ENCODE measurements around the gene CENPX.

Gene CENPX

DNA sequence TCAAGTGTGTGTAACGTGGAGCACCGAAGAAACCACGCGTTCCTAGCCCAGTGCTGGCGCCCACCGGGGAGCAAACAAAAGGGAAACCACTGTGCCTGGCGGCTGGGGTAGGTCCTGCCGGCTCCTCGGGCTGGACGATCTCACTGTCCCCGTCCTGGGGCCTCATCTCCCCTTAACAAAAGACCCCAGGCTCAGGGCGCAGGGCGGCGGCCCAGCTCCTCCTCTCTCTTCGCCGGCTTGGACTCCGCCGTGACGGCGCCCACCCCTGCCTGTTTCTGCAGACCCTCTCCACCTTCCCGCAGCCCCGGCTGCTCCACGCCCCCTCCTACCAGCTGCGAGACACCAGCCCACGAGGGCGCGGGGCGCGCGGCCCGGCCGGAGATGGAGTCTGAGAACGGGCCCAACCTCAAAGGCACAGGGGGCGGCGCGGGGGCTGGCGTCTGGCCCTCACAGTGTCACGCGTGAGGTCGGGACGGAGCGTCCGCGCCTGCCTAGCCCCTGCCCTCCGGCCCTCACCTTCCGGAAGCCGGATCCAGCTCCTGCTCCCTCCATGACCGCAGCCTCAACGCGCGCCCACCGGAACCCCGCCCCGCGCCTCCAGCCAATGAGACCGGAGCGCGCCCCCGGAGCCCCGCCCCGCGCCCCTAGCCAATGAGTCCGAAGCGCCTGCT is at the start of gene CENPX:
Gene CENPX, minus strand, starts transcription at position 569 of the 671 bp plus-strand sequence. Its CDS starts 17 bp downstream, at position 552.
- no peak for DNase-seq (ENCODE audit: low read depth)

DNA sequence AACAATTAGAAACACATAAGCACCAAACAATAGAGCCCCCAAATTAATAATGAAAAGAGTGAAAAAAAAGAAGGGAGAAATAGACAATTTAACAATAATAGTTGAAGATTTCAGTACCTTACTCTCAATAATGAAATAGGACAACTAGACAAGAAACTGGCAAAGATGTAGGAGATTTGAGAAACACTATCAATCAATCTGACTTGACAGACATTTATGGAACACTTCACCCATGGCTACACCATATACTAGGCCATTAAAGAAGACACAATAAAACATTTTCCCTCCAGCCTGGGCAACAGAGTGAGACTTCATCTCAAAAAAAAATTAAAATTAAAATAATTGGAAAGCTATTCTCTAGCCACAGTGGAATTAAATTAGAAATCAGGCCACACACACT is 47.9 kb upstream of the CENPX start:
- DNase-seq (ENCODE audit: low read depth): no peak

DNA sequence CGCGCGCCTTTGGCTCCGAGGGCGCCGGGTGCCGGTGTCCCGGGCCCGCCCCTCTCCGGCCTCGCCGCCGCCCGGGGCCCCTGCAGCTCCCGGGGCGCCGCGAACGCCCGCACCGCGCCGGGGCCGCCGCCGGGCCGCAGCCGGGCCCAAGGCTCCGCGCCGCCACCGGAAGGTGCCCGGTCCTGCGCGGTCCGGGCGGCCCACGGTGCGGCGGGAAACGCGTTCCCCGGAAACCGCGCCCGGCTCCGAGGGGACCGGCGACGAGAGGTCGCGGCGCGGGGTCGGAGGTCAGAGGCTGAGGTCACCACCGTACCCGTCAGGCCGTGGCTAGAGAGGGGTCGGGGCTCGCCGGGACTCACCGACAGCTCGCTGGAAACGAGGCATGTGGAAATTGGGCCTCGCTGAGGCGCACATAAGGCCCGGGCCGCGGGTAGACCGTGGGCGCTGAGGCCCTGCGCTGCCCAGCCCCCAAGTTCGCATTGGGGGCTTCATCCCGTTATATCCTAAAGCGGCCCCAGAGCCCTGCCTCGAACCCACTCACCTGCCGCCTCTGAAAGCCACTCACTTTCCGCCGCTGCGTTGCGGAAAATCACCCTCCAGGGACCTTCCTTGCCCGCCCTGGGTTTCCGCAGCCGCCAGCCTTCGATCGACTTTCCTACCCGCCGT is 43.1 kb upstream of the CENPX start, which contains the start of gene DUS1L:
Gene DUS1L, minus strand, starts transcription at position 167 of the 666 bp plus-strand sequence. CDS start 745 bp downstream, outside the sequence.
- DNase-seq (ENCODE audit: low read depth): peak; percentile 61

DNA sequence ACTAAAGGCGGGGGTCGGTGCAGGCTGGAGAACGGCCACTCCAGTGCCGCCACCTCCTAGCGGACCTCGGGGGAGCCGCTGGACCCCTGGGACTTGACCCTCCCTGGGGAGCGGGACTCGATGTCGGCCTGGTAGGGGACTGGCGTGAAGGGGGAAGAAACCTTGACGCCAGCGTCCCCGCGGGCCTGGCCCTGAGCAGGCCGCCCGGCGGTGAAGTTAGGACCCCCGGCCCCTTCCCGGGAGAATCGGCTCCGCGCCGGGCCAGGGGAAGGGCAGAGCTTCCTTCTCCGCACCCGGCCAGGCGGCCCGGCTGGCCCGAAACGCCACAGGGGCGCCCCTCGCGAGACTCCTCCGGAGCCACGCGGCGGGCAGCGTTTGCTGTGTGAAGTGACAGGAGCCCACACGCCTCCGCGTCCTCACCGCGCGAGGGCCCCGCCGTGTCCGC is 42.5 kb upstream of the CENPX start:
- DNase-seq (ENCODE audit: low read depth): no peak

DNA sequence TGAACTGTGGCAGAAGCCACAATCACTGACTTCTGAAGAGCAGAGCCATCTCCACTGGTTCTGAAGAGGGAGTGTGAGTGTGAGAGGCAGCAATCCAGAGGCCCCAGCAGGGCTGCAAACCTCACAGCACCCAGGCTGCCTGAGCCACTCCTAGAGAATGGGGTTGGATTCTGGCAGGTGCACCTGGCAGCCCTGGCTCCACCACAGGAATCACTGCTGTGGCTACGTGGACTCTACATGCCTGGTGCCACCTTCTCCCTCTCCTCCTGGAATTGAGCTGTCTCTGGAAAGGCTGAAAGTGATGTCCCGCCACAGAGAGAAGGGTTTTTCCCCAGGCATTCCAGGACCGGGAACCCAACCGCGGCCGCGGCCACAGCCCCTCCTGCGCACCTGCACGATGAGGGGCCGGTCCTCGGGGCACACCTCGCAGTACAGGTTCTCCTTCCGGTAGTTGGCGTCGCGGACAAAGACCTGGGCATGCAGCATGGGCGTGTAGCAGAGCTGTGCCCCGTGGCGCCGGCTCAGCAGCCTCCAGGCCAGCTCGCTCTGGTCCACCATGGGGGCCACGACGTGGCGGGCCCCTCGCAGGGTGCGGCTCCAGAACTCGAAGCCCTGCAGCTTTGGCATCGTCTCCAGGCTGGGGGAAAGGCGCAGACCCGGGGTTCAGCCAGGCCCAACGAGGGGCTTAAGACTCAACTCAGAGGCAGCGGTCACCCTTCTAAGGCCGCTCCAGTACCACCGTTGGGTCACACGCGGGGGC is 41.9 kb upstream of the CENPX start:
- no peak for DNase-seq (ENCODE audit: low read depth)

DNA sequence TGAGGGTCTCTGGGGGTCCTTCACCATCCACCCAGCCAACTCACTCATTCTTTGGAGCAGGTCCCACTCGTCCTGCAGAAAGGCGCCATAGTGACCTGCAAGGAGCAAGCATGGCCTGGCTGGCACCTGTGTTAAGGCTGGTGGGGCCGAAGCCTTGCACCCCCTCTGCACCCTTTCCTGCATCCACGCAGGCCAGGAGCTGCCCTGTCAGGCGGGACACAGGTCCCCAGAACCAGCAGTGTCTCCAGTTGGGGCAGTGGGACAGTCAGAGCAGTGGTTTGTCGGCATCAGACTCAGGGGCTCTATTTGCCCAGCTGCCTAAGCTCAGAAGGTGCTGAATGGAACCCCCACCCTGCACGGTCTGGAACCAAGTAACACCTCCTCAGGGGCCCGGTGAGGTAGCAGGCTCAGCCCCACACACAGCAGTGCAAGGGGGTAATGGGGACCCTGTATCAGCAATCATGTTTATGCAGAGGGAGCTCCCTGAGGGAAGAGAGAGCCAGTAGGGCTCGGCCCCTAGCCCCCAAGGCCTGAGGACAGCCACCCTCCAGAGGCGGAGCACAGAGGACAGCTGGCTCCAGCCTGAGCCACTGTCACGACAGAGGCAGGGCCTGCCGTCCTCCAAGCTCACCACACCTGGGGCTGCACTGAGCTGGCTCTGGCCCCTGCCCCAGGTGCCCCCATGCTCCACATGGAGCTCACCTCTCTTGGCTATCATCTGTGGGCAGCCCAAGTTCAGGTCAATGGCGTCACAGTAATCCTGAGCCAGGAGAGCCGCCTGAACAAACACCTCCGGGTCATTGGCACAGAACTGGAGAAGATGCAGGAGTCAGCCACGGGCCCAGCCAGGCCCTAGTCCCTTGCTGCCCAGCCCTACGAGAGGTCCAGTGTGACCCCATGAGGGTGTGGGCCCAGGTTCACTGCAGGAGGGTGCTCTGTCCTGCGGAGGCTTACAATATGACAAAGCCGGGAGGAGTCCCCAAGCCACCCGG is 41.0 kb upstream of the CENPX start:
- no peak for DNase-seq (ENCODE audit: low read depth)

DNA sequence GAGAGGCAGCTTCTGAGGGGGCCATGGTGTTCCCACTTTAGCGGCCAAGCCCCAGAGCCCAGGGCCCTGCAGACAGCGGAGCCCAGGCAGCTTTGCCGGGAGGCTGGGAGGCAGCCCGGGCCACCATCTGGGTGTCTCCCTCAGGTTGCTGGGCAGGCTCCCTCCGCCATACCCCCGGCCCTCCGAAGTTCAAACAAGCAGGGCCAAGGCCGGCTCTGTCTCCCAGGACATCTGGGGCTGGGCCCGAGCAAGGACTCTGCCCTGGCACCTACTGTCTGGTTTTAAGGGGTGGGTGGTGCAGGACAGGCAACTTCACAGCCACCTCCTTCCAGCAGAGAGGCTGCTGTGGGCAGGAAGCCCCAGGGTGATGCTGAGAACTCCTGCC is 40.3 kb upstream of the CENPX start:
- no peak for DNase-seq (ENCODE audit: low read depth)

DNA sequence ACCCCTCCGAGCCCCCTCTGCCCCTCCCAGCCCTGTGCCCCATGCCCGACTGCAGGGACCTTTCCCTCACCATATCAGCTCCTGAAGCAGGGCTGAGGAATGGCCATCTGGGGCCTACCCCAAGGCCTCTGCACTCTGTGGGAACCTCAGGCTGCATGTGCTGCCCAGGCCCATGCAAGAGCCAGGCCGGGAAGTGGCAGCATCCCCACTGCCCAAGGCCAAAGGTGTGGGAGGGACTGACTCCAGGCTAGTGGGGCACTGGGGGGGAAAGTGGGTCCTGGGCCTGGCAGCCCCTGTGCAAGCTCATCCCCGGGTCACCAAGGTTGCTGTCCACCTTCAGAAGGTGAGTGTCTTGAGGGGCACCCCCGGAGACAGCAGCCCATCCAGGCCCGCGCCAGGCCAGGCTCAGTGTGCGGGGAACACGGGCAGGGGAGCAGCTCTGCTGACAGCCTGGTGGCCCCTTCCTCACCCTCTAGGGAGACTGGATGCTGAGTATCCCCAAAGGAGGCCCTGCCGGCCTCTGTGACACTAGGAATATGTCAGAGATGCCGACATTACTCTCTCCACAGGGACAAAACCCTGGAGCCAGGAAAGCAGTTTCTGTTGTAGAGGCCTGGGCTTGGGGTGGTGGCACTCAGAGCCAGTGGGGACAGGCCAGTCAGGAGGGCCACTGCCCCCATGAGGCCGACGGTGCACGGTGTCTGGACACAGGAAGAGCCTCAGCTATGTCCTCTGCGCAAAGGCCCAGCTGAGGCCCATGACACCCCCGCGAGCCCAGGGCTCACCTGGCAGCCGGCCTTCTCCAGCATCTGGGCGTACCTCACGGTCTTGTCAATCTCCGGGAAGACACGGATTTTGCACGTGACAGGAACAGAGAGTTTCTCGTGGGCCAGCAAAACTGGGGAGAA is 39.7 kb upstream of the CENPX start:
- no peak for DNase-seq (ENCODE audit: low read depth)

DNA sequence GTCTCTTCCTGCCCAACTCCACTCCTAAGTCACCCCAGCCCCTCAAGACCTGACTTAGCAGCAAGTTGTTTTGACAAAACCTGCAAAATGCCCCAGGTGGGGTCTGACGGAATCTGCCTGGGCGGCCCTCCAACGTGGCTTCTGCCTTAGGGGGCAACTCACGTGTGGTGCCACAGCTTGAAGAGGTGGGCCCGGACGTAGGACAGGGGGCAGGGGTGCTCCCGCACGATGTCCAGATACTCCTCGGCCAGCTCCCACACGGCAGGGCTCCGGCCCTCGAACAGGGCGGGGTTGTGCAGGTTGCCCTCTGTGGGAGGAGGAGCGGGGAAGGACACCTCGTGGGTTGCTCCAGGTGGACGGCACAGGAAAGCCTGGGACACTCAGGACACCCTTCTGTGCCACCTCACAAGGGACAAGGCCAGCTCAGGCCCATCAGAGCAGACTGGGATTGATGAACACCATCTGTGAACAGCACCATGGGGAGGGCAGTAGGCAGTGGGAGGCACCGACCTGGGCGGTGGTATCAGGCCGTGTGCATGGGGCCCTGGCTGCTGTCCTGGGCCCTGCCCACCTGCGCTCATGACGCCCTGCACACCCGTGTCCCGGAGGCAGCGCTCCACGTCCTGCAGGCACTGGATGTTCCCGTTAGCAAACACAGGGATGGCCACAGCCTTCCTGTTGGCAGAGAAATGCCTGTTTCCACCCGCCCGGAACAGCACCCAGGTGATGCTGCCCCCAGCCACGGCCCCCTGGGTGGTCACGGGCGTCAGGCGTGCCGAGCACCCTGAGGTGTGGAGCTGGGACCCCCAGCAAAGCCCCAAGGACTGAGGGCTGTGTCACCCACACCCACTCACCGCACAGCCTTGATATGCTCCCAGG is 38.6 kb upstream of the CENPX start:
- no peak for DNase-seq (ENCODE audit: low read depth)

DNA sequence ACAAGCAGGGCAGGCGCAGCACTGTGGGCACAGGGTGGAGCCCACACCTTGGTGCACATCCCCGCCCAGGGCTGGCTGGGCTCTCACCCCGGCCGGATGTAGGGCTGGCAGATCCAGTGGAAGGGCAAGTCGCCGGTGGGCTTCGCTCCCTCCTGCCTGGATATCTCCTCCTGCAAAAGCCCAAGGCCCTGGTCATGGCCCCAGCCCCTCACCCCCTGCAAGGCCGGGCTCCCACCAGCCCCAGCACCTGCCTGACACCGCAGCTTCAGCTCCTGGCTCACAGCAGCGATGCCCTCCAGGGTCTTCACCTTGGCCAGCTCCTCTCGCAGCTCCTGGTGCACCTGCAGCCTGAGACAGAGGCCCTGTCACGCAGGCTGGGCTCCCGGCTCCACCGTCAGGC is 37.9 kb upstream of the CENPX start:
- no peak for DNase-seq (ENCODE audit: low read depth)

DNA sequence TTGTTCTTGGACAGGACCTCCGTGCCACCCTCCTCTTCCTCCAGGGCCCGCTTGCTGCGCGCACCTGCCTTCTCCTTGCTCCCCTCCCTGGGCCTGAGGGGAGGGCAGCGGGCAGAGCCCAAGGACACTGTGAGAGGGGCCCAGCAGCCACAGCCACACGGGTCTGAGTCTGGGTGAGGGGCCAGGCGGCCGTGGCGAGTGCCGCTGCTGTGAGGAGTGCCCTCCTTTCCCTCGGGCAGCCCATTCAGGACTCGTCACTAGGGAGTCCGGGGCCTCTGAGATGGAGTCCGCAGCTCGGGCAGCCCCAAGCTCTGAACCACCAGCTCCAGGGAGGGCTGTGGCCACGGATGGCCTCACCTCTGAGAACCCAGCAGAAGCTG is 37.3 kb upstream of the CENPX start:
- DNase-seq (ENCODE audit: low read depth): no peak

DNA sequence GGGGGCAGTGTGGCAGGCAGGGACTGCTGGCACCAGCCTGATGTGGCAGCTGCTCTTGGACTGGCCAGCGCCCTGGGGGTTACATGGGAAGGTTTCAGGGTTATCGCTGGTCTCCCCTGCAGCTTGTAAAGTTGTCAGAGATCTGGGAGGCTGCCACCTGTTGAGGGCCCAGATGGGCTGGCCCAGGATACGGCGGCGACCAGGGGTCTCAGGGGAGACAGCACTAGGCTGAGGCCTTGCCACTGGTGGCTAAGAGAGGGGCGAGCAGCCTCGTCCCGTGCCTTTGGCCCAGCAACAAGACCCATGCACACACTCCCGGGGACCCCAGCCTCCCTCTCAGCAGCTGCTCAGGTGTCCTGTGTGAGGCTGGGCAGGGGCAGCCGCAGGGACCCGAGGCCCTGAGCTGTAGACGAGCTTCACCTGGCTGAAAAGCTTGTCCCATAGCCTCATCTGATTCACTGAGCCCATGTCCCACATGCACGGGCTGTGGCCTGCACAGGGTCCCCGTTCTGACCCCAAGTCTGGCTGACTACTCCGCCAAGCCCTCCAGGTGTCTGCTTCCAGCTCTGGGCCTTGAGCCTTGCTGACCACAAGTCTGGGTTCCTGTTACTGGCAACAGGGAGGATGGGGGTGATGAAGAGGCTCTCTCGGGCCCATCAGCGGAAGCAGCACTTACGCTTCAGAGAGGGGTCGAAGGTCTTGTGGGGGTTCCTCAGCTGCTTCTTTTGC is 36.8 kb upstream of the CENPX start:
- DNase-seq (ENCODE audit: low read depth): no peak

DNA sequence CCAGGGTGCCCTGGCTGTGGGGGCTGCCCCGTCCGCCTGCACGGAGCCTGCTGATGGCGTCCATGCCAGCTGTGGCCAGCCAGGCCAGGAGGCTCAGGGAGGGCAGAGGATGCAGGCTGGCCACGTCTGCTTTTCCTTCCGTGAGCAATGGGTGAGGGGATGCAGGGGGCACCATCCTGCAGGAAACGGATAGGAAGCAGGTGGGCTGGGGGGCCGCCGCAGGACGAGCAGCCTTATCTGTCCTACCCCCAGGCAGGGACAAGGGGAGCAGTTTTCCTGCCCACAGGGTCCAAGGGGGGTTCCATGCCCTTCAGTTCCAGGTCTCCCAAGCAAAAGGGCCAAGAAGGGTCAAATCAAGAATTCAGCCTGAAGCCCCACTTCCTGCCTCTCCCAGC is 36.2 kb upstream of the CENPX start:
- DNase-seq (ENCODE audit: low read depth): no peak

DNA sequence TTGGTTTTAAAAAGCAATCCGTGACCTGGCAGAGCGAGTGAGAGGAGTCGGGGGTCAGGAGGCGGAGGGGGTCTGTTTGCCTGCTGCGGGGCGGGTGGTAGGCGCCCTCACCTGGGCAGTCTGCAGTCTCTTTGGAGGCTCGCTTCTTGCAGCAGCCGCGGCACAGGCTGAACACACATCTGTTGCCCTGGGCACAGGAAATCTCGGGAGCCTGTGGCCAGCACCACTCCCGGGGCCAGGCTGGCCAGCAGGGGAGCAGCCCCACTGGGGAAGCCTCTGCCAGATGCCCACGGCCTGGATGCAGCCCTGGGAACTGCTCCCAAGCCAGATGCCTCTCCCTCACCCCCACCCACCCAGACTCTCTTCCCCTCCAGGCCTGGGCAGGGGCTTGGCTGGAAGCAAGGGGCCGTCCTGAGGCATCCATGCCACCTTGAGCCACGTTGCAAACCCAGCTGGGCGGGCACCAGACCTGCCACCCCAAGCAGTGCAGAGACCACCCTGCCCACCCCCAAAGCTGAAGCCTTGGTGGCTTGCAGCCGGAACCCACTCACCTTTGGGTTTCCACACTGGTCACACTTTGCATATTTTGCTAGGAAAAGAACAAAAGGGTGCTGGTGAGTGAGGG is 35.7 kb upstream of the CENPX start:
- DNase-seq (ENCODE audit: low read depth): no peak

DNA sequence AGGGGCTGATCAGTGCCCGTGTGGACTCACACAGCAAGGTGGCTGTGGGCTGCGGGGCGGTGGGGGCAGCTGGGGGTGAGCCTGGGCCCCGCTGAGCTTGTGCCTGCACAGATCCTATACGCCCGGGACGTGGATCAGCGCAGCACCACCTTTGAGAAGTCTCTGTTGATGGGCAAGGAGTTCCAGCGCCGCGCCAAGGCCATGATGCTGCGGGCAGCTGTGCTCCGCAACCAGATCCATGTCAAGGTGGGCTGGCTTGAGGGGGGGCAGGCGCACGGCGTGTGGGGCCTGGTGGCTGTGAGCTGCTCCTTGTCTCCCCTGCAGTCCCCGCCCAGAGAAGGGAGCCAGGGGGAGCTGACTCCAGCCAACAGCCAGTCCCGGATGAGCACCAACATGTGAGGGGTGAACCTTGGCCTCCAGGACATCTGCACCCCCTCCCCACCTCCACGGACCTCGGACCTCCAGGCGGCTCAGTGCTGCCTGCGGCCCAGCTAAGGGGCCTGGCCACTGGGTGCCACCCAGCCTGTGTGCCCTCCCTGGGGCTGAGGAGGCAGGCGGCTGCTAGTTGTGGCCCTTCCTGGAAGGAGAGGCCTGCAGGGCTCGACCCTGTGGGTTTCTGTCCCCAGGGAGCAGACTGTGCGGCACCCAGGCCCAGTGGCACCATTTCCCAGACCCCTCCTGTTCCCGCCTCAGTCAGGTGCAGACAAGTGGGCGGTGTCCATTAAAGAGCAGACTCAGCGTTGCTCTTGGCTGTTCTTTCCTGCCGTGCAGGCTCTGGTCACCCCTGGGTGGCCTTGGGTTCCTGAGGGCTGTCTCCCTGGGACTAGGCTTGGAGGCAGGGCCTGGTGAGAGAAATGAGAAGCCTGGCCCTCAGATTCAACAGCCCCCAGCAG is 34.3 kb upstream of the CENPX start:
- no peak for DNase-seq (ENCODE audit: low read depth)

DNA sequence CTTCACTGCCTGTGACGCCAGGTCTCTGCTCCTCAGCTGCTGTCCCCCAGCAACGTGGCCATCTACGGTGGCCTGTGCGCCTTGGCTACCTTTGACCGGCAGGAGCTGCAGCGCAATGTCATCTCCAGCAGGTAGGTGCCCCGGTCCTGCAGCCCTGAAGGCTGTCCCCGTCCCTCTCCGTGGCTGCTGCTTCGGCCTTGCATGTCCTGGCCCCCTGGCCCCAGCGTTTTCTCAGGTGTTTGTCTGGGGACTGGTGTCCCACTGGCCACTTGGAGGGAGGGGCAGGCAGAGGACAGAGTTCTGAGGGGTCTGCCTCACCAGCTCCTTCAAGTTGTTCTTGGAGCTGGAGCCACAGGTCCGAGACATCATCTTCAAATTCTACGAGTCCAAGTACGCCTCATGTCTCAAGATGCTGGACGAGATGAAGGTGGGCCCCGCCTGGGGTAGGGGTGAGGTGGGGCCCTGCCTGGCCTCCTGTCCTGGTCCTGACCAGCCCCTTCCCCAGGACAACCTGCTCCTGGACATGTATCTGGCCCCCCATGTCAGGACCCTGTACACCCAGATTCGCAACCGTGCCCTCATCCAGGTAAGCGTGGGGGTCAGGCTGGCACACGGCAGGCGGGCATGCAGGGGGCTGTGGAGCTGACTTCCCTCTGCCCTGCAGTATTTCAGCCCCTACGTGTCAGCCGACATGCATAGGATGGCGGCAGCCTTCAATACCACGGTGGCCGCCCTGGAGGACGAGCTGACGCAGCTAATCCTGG is 33.5 kb upstream of the CENPX start:
- no peak for DNase-seq (ENCODE audit: low read depth)
